ENCODE results near the gene NAALAD2. TPM values are rescaled to one million over a fixed set of nuclear protein-coding genes. Genes with fewer than 3 reads are reported as not detected.
"Not testable (repeated sequence)": the region's sequence is repeated elsewhere in the genome, so short reads cannot be mapped to it uniquely, and the experiment has no call there.

Gene NAALAD2
- total and polyA plus RNA-seq, 8 donors, result 1.3 to 58.5 (median 44.3) TPM

- Histone ChIP-seq H3K27me3 (no peaks in the 10 kb centered on the region), H3K4me3 (no peak overlapping the region), H3K27ac (no peak overlapping the region), H3K4me1 (no peaks in the 10 kb centered on the region), H3K36me3 (no peaks in the 10 kb centered on the region), H3K9me3 (no peaks in the 10 kb centered on the region)
- DNase-seq (no peak), ATAC-seq (no peak)
- no peak for TF ChIP-seq CTCF (IDR thresholded peaks at IDR 0.05)
- intact Hi-C loops (cut with DNase I), result no loop called here
Measured at GRCh38 chr11:90229791-90230190, 95.3 kb downstream of the NAALAD2 start.

GRCh38 chr11:90234977-90235376, 100.5 kb downstream of the NAALAD2 start:
- ATAC-seq, result no peak
- intact Hi-C loops (cut with DNase I), result no loop called here
- Histone ChIP-seq H3K9me3 (no peaks in the 10 kb centered on the region), H3K4me1 (no peaks in the 10 kb centered on the region), H3K4me3 (no peak overlapping the region), H3K27me3 (no peaks in the 10 kb centered on the region), H3K27ac (no peak overlapping the region), H3K36me3 (no peaks in the 10 kb centered on the region)
- DNase-seq, result no peak
- no peak for TF ChIP-seq CTCF (IDR thresholded peaks at IDR 0.05)

- TF ChIP-seq CTCF (IDR thresholded peaks at IDR 0.05), result no peak
- Histone ChIP-seq H3K9me3 (no peaks in the 10 kb centered on the region), H3K4me3 (no peak overlapping the region), H3K27me3 (no peaks in the 10 kb centered on the region), H3K27ac (no peak overlapping the region), H3K4me1 (no peaks in the 10 kb centered on the region), H3K36me3 (no peaks in the 10 kb centered on the region)
- intact Hi-C loops (cut with DNase I), result no loop called here
- no peak for ATAC-seq
- no peak for DNase-seq
Measured at GRCh38 chr11:90235526-90235925, 101.1 kb downstream of the NAALAD2 start.

- H3K36me3 ChIP-seq, result no peaks in the 10 kb centered on the region
- ATAC-seq (no peak), DNase-seq (no peak)
- no peaks in the 10 kb centered on the region for H3K27me3 ChIP-seq
- H3K27ac ChIP-seq, result no peak overlapping the region
- TF ChIP-seq CTCF (IDR thresholded peaks at IDR 0.05), result no peak
- intact Hi-C loops (cut with DNase I), result no loop called here
- no peak overlapping the region for H3K4me3 ChIP-seq
- no peaks in the 10 kb centered on the region for H3K4me1 ChIP-seq
- no peaks in the 10 kb centered on the region for H3K9me3 ChIP-seq
Measured at GRCh38 chr11:90237004-90237403, 102.5 kb downstream of the NAALAD2 start.

GRCh38 chr11:90239967-90240636, 105.6 kb downstream of the NAALAD2 start:
- DNase-seq; H3K4me1 ChIP-seq; H3K4me3 ChIP-seq; H3K27ac ChIP-seq; H3K36me3 ChIP-seq; ATAC-seq; intact Hi-C loops (cut with DNase I); H3K9me3 ChIP-seq; H3K27me3 ChIP-seq: not testable (repeated sequence)

GRCh38 chr11:90241414-90241813, 107.0 kb downstream of the NAALAD2 start:
- H3K4me1 ChIP-seq, result no peaks in the 10 kb centered on the region
- ATAC-seq, result no peak
- H3K4me3 ChIP-seq, result no peak overlapping the region
- no peak for DNase-seq
- no peak overlapping the region for H3K27ac ChIP-seq
- TF ChIP-seq CTCF (IDR thresholded peaks at IDR 0.05), result no peak
- intact Hi-C loops (cut with DNase I), result no loop called here
- no peaks in the 10 kb centered on the region for H3K36me3 ChIP-seq
- H3K27me3 ChIP-seq, result no peaks in the 10 kb centered on the region
- H3K9me3 ChIP-seq, result no peaks in the 10 kb centered on the region
